Middle frontal gyrus (tissue), 1 donor: Measurements from ENCODE around the gene GABBR2.
"Not testable (repeated sequence)": the region's sequence is repeated elsewhere in the genome, so short reads cannot be mapped to it uniquely, and the experiment has no call there.

Experiments used
- DNase-seq: peaks from one replicate; pipeline ENCODE4 v3.0.0-alpha.2; 2015; ENCODE audit warnings: low spot score; ENCODE audit errors: extremely low spot score

GABBR2 gene

DNA sequence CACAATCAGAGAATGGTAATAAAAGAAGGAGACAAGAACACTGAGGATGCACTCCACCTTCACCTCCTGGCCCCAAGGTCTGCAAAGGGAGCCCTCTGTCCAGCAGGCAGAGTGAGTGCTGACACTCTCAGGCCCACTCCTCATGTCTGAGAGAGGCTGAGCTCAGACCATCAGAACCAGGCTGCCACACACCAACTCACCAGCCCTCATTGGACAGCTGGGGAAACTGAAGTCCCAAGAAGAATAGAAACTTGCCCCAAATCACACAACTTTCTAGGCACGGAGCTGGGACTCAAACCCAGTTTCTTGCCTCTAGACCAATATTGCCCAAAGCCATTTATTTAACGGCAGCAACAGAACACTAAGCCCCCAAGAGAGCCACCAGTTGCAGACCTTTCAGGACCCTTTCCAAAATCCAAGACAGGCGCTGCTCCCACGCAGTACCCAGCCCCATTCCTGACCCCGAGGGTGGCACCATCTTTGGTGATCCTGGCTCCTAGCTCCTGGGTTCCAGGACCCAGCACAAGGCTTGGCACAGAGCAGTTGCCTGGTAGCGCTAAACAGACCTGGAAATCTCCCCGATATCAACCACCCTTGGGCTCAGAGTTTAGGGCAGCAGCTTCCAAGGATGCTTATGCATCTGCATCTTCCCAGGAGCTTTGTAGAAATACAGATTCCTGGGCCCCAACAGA, 192.4 kb downstream of the GABBR2 start:
- no peak for DNase-seq

DNA sequence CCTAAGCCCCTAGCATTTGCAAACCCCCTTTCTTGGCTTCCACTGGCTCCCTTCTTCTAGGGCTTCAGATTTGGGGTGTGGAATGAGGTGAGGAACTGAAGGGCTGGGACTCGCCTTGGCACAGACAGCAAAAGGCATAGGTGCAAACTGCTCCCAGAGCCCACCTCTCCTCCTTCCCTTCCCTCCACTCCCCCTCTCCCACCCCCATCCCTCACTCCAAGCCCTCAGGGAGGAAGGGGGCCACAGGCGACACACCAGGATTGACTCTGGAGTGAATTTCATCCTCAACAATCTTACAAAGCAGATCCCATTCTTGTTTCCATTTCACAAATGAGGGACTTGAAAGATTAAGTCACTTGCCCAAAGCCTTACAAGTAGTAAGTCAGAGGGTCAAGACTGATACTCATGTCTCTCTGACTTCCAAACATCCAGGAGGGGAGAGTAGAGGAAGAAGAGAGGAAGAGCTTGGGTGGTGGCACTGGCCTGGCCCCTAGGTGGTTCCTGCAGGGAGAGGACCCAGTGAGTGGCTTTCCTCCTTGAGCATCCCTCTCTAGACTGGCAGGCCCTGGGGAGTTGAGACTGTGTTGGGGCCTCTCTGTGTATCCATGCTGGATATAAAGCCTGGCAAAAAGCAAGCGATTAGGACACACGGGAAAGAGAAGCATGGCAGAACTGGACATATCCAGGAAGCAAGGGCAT, 193.1 kb downstream of the GABBR2 start:
- DNase-seq, result no peak

DNA sequence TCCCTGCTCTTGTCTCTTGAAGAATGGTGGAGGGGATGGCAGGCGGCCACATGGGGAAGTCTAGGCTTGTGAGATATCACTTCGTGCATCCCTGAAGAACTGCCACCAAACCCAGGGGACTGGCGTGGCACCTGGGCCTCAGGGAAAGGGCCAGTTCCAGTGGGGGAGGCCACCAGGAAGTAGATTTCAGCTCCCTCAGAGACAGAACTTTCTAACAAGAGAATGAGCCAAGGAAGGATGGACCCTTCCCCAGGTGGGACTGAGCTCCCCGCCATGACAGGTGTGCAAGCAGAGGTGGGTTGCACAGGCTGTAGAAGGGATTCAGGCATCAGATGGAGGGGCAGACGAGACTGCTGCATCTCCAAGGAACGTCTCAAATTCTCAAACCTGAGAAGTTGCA, 193.9 kb downstream of the GABBR2 start:
- DNase-seq, result no peak

DNA sequence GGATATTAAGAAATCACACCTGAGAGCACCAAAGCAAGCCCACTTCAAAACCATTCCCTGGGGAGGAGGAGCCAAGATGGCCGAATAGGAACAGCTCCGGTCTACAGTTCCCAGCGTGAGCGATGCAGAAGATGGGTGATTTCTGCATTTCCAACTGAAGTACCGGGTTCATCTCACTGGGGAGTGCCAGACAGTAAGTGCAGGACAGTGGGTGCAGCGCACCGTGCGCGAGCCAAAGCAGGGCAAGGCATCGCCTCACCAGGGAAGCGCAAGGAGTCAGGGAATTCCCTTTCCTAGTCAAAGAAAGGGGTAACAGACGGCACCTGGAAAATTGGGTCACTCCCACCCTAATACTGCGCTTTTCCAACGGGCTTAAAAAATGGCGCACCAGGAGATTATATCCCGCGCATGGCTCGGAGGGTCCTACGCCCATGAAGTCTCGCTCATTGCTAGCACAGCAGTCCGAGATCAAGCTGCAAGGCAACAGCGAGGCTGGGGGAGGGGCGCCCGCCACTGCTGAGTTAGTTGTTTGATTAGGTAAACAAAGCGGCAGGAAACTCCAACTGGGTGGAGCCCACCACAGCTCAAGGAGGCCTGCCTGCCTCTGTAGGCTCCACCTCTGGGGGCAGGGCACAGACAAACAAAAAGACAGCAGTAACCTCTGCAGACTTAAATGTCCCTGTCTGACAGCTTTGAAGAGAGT, 200.4 kb downstream of the GABBR2 start:
- not testable (repeated sequence) for DNase-seq

DNA sequence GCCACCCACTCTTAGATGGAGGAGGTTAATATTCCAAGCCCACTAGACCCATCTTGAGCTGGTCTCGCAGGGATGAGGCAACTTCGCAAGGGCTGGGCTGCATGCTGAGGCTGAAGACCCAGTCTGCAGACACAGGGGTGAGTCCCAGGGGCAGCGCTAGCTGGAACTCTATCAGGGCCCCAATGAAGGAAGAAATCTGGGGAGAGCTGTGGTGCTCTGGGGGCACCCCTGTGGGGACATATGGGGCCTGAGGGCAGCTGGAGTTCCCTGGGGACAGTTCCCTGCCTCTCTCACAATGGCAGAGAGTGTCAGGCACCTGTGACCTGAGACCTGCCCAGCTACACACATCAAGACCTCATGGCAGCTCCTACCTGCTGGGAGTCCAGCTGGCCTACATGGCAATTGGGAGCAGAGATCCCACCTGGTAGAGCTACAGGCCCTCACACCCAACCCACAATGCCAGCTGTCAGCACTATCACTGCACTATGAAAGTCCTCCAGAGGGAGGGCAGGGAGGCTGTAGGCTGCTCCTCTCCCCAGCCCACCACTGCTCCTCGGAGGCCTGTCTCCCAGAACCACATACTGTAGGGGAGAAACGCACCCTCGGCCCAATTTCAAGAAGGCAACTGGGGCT, 202.2 kb downstream of the GABBR2 start:
- DNase-seq, result no peak

DNA sequence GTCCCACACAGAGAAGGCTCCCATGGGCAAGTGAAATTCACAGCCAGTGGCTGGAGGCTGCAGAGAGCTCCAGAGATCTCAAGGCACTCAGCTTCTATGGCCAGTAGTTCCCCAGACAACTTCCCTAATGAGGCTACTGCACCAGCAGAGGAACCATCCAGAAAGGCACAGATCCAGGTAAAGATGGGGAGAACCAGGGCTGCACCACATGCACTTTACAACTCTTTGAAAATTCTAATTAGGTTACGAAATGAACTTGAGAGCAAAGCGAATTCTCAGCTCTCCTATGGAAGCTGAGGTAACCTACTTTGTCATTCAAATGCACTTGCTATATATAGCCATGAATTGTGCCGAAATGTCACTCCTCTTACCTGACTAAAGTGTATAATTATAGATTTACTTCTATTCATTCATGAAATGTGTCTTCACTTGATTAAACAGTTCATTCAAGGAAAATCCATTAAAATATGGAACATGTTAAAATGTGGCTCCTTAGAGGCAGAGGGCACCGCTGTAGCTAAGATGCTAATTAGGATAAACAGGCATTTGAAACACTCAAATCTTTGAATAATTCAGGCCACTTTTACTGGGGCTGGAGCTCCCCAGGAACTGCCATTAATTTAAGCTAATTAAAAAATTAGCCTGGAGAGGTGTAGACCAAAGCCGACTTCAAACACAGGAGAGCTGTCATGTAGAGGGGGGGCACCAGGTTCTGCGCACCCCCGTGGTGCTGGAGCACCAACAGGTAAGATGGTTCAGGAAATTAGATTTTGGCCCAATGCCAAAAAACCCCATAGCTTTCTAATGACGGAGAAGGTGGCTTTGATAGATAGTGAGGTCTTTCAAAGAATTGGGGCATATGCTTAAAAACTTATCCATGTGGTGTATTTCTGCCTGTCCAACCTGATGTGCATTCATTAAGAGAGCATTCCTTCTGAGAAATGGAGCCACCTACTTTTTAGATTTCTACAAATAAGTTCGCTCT, 204.1 kb downstream of the GABBR2 start:
- no peak for DNase-seq

DNA sequence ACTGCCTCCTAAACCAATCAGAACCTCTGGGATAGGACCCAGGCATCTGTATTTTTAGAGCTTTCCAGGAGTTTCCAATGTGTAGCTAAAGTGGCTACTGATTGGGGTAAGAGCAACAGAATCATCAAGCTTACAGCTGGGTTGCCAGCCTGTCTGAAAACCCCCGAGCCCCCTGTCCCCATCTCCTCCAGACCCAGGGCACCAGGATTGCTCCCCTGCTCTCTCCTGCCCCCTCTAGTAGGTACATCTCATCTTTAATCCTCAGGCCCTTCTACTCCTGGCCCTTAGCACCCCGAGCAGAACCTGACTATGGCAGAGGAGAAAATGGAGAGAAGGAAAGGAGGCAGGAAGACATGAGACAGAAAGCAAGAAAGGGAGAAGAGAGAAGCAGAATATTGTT, 204.9 kb downstream of the GABBR2 start:
- DNase-seq, result no peak

DNA sequence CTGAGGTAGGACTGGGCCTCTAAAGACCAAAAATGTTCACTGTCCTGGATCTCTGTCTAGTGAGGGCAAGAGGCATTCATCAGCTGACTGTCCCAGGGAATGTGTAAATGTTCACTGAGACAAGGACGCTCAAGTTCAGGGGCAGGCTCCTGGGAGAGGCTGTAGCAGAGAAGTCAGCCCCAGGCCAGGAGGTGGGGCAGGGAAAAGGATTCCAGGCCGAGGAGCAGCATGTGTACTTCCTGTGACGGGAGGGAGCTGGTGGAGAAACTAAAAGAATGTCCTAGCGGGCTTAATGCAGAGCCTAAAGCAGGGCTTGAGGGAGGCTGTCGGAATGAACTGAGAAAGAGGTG, 205.8 kb downstream of the GABBR2 start:
- DNase-seq, result no peak

DNA sequence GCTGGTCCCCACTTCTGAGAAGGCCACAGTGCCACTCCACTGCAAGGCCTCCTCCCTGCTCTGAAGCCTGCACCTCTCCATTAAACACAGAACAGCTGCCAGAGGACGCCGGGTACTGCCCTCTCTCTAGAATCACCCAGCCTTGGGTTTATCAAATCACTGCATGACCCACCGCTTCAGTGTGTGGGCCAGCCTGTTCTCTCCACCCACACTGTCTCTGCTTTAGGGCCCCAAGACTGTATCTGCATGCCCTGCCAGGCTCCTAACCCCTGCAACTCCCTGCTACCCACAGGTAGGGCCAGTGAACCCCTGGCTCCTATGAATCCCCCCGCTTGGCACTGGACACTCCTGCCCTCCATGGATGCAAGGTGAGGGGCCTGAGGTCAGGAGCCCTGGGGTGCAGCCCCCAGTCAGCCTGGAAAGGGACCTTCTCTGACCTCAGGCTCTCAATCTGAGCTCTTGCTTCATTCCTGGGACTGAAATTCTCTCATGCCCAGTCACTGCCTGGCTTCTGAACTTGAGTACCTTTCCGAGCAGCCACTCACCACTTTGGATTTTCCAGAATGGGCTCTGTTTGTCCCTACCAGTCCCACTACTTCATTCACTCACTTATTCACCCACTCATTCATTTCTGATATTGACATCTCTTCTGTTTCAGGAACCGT, 206.3 kb downstream of the GABBR2 start:
- DNase-seq, result no peak

DNA sequence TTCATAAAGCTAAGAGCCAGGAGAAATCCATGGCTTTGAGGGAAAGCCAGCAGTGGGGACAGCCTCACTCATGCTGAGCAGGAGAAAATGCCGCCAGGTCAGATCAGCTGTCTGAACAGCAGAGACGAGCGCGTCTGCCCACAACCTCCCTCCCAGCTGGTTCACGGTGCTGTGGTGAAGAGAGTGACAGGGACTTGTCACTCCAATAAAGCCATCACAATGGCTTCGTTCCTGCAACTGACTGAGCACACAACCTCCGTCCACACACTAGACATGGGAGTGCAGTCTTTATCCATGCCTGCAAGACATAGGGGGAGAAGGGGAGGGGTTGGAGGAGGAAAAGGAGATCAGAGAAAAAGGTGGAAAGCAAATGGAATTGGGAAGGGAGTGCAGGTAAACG, 206.9 kb downstream of the GABBR2 start:
- no peak for DNase-seq

DNA sequence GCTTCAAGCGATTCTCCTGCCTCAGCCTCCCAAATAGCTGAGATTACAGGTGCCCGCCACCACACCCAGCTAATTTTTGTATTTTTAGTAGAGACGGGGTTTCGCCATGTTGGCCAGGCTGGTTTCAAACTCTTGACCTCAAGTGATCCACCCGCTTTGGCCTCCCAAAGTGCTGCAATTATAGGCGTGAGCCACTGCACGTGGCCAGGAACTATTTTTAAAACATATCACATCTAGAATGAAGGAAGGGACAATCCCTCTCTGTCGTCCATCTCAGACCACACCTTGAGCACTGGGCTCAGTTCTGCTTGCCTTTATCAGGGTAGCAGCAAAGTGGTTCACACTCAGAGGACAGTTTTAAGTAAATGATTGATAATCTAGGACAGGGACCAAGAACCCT, 207.5 kb downstream of the GABBR2 start:
- DNase-seq, result not testable (repeated sequence)

DNA sequence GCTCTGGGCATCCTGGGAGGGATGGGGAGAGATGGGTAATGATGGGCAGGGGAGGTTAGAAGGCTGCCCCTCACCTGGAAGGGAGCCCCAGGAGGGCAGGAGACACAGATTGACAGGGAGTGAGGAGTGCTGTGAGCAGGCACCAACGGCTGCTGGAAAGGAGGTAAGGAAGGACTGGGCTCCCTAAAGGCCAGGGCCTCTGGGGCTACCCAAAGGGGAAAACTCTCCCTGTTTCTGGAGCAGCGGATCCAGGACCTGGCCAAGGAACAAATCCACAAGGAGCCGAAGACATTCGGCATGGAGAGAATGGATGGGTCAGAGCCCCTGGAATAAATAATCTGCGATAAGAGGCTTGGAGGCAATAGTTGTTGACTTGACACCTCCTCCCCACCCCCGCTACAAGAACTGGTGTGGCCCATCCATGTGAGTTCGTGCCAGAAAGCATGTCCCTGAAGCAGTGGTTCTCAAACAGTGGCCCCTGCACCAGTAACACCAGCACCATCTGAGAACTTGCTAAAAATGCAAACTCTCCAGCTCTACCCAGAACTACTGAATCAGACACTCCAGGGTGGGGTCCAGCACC, 208.3 kb downstream of the GABBR2 start:
- DNase-seq, result no peak

DNA sequence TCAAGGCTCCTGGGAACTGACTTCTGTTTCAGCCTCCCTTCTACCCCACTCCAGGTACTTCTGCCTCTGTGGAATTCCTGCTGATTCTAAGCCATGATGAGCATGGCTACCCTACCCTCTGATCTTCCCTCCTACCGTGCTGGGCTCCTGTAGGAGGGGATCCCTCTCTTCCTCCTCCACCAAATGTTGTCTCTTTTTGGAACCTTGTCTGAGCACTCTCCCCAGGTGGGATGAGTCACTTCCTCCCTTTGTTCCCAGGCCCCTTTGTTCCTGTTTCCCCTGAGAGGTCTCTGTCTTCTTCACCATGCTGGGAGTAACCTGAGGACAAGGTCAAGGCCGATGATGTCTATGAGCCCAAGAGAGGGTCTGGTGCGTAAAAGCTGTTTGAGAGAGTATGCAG, 213.2 kb downstream of the GABBR2 start:
- no peak for DNase-seq

DNA sequence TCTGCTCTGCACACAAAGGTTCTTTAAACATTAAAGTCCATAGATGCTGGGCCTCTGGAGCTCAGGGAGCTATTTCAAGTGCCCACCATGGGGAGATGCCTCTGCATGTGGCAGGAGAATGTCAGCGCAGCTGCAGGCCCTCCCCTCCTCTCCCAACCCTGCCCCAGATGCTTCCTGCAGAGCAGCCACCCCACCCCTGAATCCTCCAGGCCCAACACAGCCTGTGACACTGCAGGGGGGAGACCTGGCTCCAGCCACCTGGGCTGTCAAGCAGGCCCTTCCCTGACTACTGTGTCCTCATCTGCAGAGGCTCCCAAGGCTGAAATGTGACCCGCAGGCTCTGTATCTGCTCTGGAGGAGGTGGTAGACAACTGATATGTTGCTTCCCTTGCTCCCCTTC, 213.9 kb downstream of the GABBR2 start:
- no peak for DNase-seq

DNA sequence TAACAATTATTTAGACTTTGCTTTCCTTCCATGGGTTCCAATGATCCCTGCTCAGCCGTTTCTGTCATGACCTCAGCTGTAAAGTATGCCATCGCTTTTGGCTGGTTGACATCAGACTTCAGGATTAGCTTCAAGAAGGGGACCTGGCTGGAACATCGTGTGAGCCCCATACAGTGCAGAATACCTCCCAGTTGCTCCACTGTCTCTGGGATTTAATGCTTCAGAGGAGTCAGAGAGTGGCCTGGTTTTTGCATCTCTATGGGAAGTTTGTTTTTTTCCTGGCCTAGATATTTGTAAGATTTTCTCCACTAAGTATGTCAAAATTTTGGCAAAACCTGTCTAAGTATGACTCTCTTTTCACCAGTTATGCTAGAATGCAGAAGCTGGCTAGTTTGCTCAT, 216.9 kb downstream of the GABBR2 start:
- DNase-seq, result no peak

DNA sequence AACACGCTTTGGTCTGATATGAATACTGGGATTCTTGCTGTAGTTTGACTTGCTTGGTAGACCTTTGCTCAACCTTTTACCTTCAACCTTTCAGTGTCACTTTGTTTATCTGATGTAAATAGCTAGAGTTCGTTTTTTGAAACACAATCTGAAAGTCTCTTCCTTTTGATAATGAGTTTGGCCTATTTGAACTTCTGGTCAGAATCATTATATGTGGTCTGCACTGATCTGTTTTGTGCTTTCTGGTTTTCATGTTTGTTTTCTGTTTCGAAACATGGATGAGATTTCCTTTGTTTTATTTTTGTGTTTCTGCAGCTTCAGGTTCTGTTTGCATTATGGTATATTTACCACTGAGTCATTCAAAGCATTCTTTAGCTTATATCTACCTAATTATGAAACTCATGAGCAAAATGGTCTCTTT, 217.5 kb downstream of the GABBR2 start:
- no peak for DNase-seq

DNA sequence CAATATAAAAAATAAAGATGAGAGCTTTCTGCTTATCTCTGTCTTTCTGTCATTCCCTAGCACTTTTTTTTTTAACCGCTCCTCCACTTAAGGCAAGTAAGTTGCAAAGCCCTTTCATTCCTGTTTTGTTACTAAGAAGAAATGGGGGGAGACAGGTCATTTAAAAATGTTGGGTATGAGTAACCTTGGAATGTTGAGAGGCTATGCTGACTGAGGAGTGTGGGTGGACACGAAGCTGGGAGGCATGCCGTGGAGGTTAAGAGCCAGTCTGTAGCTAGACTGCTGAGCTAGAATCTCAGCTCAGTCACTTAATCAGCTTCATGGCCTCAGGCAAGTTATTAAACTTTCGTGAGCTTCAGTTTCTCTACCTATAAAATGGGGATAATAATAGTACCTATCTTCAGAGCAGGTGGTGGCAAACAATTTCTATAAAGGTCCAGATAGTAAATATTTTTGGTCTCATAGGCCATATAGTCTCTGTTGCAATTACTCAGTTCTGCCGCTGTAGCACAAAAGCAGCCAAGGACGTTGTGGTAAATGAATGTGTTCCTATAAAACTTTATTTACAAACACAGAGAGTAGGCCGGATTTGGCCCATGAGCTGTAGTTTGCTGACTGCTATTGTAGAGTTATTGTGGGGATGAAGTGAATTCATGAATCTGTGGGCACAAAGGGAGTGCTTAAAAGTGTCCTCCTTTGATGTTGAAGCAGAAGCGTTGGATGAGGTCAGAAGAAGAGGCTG, 220.0 kb downstream of the GABBR2 start:
- no peak for DNase-seq

DNA sequence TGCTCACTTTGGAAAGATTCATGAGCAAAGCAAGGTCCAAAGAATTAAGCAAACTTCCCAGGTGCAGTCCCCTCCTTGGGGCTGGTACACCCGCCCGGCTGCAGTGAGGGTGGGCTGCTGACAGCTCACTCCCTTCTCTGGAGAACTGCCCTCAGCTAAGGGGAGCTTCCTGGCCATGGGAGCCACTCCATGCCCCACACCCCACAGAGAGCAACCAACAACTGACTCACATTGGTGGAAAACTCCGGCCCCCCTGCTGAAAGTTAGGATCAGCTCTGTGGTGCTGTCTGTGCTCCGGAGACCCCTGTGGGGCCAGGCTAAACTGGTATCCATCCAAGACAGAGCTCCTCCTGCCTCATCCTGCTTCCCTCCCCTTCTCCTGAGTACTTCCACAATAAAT, 223.0 kb downstream of the GABBR2 start:
- no peak for DNase-seq

DNA sequence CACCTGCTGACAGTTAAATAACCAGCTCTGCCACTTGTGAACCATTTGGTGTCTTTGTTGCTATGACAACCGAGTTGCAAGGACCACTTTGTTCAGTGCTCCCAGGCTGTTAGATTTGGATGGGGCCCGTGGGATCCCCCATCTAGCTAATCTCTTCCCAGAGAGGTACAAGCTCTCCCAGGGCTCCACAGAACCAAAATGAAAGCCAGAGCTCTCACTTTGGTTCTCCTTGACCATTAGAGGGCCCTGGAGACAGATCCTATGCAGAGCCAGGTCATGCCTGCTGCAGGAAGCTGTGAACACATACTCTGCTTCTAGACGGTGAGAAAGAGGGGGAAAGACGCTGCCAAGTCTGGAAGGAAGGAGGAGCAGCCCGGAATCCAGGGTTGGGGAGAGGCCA, 224.6 kb downstream of the GABBR2 start:
- DNase-seq, result no peak
